ENCODE measurements around the gene CCDC70.

DNA sequence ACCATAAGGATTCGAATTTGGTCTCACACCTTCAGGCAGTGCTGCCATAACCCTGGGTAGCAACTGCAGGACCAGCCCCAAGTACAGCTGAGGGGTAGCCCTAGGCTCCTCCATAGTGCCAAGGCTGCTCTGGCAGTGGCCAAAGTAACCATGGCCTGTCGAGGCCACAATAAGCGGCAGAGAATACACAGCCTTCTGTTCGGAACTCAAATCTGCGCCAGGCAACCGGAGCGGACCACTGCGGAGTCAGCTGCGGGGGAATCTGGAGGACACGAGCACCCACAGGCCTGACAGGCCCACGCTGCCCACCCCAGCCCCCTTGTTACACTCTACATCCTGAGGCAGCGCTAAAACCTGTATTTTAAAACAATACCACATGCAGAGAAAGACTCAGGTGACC lies 48.7 kb downstream of the CCDC70 start:
- TF ChIP-seq, protein P1, sequence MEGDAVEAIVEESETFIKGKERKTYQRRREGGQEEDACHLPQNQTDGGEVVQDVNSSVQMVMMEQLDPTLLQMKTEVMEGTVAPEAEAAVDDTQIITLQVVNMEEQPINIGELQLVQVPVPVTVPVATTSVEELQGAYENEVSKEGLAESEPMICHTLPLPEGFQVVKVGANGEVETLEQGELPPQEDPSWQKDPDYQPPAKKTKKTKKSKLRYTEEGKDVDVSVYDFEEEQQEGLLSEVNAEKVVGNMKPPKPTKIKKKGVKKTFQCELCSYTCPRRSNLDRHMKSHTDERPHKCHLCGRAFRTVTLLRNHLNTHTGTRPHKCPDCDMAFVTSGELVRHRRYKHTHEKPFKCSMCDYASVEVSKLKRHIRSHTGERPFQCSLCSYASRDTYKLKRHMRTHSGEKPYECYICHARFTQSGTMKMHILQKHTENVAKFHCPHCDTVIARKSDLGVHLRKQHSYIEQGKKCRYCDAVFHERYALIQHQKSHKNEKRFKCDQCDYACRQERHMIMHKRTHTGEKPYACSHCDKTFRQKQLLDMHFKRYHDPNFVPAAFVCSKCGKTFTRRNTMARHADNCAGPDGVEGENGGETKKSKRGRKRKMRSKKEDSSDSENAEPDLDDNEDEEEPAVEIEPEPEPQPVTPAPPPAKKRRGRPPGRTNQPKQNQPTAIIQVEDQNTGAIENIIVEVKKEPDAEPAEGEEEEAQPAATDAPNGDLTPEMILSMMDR (IDR thresholded peaks at IDR 0.05; ENCODE audit: low read length) = no peak
- TF ChIP-seq EZH2 (optimal IDR thresholded peaks at IDR 0.05; ENCODE audit: low read depth, low read length) = no peak
